Liver (tissue), 9 donors: ENCODE measurements around the gene LBP. TPM values are rescaled to one million over a fixed set of nuclear protein-coding genes. Genes with fewer than 3 reads are reported as not detected.

ENCODE experiments used
- DNase-seq: peaks from one replicate; pipeline ENCODE4 v3.0.0-alpha.2; 2017; ENCODE audit warnings: low spot score
- H3K27ac ChIP-seq, 2 donors: one replicate each; pipeline ENCODE4 v1.7.0; 2013; ENCODE audit warnings: inconsistent platforms in 2 of 2, low read length in 2 of 2, control low read depth in 1 of 2, low read depth in 1 of 2, mild to moderate bottlenecking in 1 of 2
- H3K27me3 ChIP-seq, 4 donors: one replicate each; pipeline versions ENCODE4 v1.6.1 to v1.7.0; 2013; ENCODE audit warnings: low read length in 3 of 4, inconsistent platforms in 1 of 4, mild to moderate bottlenecking in 1 of 4, moderate library complexity in 1 of 4; ENCODE audit not compliant: control insufficient read depth in 4 of 4, insufficient read depth in 4 of 4
- H3K36me3 ChIP-seq, 4 donors: one replicate each; pipeline versions ENCODE4 v1.6.1 to v1.7.0; 2013; ENCODE audit warnings: low read length in 3 of 4, mild to moderate bottlenecking in 3 of 4, low read depth in 1 of 4, moderate library complexity in 1 of 4; ENCODE audit not compliant: control insufficient read depth in 4 of 4, insufficient read depth in 3 of 4
- H3K4me1 ChIP-seq, 4 donors: one replicate each; pipeline versions ENCODE4 v1.6.1 to v1.7.0; 2013; ENCODE audit warnings: low read length in 3 of 4, mild to moderate bottlenecking in 3 of 4, moderate library complexity in 1 of 4; ENCODE audit not compliant: control insufficient read depth in 4 of 4, insufficient read depth in 4 of 4
- H3K4me3 ChIP-seq, 3 donors: one replicate each; pipeline versions ENCODE4 v1.6.1 to v1.7.0; 2013; ENCODE audit warnings: low read length in 3 of 3, control low read depth in 1 of 3, low read depth in 1 of 3, mild to moderate bottlenecking in 1 of 3
- H3K9ac ChIP-seq, 2 donors: one replicate each; pipeline ENCODE4 v1.7.0; 2013; ENCODE audit warnings: low read length in 2 of 2, mild to moderate bottlenecking in 2 of 2, moderate library complexity in 2 of 2, control low read depth in 1 of 2, low read depth in 1 of 2
- H3K9me3 ChIP-seq, 4 donors: one replicate each; pipeline versions ENCODE4 v1.6.1 to v1.7.0; 2013; ENCODE audit warnings: low read length in 3 of 4; ENCODE audit not compliant: control insufficient read depth in 4 of 4
- ATF3 ChIP-seq: IDR thresholded peaks from 2 replicates; pipeline ENCODE4 v1.6.1; 2016; ENCODE audit warnings: antibody characterized with exemption
- EGR1 ChIP-seq, 2 donors: IDR thresholded peaks; 2 replicates each; pipeline ENCODE4 v1.6.1; 2016 to 2018; ENCODE audit warnings: antibody characterized with exemption in 2 of 2, low read depth in 2 of 2
- FOXA2 ChIP-seq: IDR thresholded peaks from 2 replicates; pipeline ENCODE4 v1.6.1; 2016; ENCODE audit warnings: antibody characterized with exemption
- GABPA ChIP-seq, 2 donors: IDR thresholded peaks in 1 of 2; conservative IDR thresholded peaks in 1 of 2; 2 replicates each; pipeline ENCODE4 v1.6.1; 2016; ENCODE audit warnings: antibody characterized with exemption in 2 of 2, mild to moderate bottlenecking in 1 of 2, moderate library complexity in 1 of 2
- HNF4A ChIP-seq, 2 donors: conservative IDR thresholded peaks; 2 replicates each; pipeline ENCODE4 v1.6.1; 2016; ENCODE audit warnings: antibody characterized with exemption in 2 of 2, mild to moderate bottlenecking in 2 of 2
- HNF4G ChIP-seq: IDR thresholded peaks from 2 replicates; pipeline ENCODE4 v1.6.1; 2016; ENCODE audit warnings: antibody characterized with exemption
- JUND ChIP-seq, 2 donors: IDR thresholded peaks; 2 replicates each; pipeline ENCODE4 v1.6.1; 2016; ENCODE audit warnings: antibody characterized with exemption in 2 of 2
- MAX ChIP-seq: IDR thresholded peaks from 2 replicates; pipeline ENCODE4 v1.6.1; 2016; ENCODE audit warnings: antibody characterized with exemption
- NR2F2 ChIP-seq: IDR thresholded peaks from 2 replicates; pipeline ENCODE4 v1.6.1; 2016; ENCODE audit warnings: antibody characterized with exemption
- RAD21 ChIP-seq, 2 donors: IDR thresholded peaks; 2 replicates each; pipeline ENCODE4 v1.6.1; 2016; ENCODE audit warnings: antibody characterized with exemption in 2 of 2, mild to moderate bottlenecking in 2 of 2
- REST ChIP-seq: IDR thresholded peaks from 2 replicates; pipeline ENCODE4 v1.6.1; 2016; ENCODE audit warnings: antibody characterized with exemption, mild to moderate bottlenecking
- RXRA ChIP-seq, 2 donors: IDR thresholded peaks; 2 replicates each; pipeline ENCODE4 v1.6.1; 2017 to 2018; ENCODE audit warnings: antibody characterized with exemption in 2 of 2, mild to moderate bottlenecking in 1 of 2
- SP1 ChIP-seq: IDR thresholded peaks from 2 replicates; pipeline ENCODE4 v1.6.1; 2018; ENCODE audit warnings: antibody characterized with exemption, mild to moderate bottlenecking
- TAF1 ChIP-seq: conservative IDR thresholded peaks from 2 replicates; pipeline ENCODE4 v1.6.1; 2016; ENCODE audit warnings: antibody characterized with exemption, mild to moderate bottlenecking
- YY1 ChIP-seq: IDR thresholded peaks from 2 replicates; pipeline ENCODE4 v1.6.1; 2016; ENCODE audit warnings: antibody characterized with exemption, mild to moderate bottlenecking
- WGBS: extraction: QIAGEN DNeasy Blood & Tissue Kit; methylation state at CpG from one replicate; pipeline ENCODE4 v1.1.7; 2013; 5-methylcytosine and 5-hydroxymethylcytosine counted together
- polyA plus RNA-seq, 2 donors: library from polyadenylated mRNA; stranded (reverse) in 1 of 2; unstranded in 1 of 2; fragments of 200-250 nt in 1 of 2; fragments of >200 nt in 1 of 2; fragmentation: Nextera tagmentation in 1 of 2; extraction: Ambion mirVana in 1 of 2; gene quantifications; one replicate each; pipeline versions ENCODE4 v1.2.1 to v1.2.3, GENCODE V29; 2013 to 2015
- total RNA-seq, 2 donors: library from RNA; depleted of rRNA; stranded (reverse); fragments of >200 nt; gene quantifications; one replicate each; pipeline ENCODE4 v1.2.3, GENCODE V29; 2014
- TF ChIP-seq, protein P1 (sequence below): fragments of 150-350 bp; IDR thresholded peaks from 2 replicates; pipeline ENCODE4 v1.5.1; 2017; ENCODE audit warnings: improper control_type of control experiment, low read depth, low read length; ENCODE audit not compliant: missing input control
- donor health status: healthy.
- donor health status: healthy.
- donor health status: healthy.
- donor health status: healthy.
- donor health status: healthy.

The LBP gene
- total and polyA plus RNA-seq, 4 donors: 561 to 1,485 (median 1,083) TPM

DNA sequence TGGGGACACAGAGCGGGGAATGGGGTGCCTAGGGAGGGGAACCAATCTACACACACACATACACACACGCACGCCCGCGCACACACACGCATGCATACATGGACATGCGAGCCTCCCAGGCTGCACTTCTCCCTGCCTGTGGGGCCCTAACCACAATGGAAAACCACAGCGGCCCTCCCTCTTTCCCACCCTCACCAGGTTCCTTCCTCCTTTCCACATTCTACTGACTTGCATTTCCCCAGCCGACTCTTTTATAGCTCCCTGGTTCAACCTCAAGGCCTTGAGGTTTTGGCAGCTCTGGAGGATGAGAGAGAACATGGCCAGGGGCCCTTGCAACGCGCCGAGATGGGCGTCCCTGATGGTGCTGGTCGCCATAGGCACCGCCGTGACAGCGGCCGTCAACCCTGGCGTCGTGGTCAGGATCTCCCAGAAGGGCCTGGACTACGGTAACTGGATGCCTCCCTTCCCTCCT is 42.3 kb upstream of the LBP start, which contains the start of gene BPI:
Gene BPI (plus strand): TSS at position 249 of the 472 bp plus-strand sequence. CDS start 68 bp downstream, at position 317.
- 72% methylated on average over 21 of the region's 21 CpGs for WGBS
- no peak within 1 kb of the TSS for H3K27ac ChIP-seq
- no peak for DNase-seq
- peaks cover 0 to 2% (median under 1%) of the 10 kb centered on the region in 4 donors for H3K4me1 ChIP-seq
- H3K9me3 ChIP-seq: no peaks in the 10 kb centered on the region
- H3K36me3 ChIP-seq: no peaks in the 10 kb centered on the region
- no peaks in the 10 kb centered on the region for H3K27me3 ChIP-seq
- TF ChIP-seq YY1 (no peak), FOXA2 (no peak), RXRA (IDR thresholded peaks at IDR 0.05) (no peak), GABPA (IDR thresholded peaks at IDR 0.05 in 1 of 2, conservative IDR thresholded peaks at IDR 0.05 in 1 of 2) (no peak)
- no peak within 1 kb of the TSS for H3K9ac ChIP-seq
- H3K4me3 ChIP-seq: no peak within 1 kb of the TSS

GRCh38 chr20:38304845-38305447 is 41.3 kb upstream of the LBP start:
- TF ChIP-seq YY1 (no peak), ATF3 (no peak), NR2F2 (no peak), TAF1 (no peak), JUND (IDR thresholded peaks at IDR 0.05) (no peak), EGR1 (IDR thresholded peaks at IDR 0.05; ENCODE audit: low read depth in 2 of 2) (no peak), RXRA (IDR thresholded peaks at IDR 0.05) (no peak), RAD21 (IDR thresholded peaks at IDR 0.05) (peak; percentile 79 to 85), HNF4G (no peak), HNF4A (conservative IDR thresholded peaks at IDR 0.05) (no peak), SP1 (no peak)
- TF ChIP-seq, protein P1, sequence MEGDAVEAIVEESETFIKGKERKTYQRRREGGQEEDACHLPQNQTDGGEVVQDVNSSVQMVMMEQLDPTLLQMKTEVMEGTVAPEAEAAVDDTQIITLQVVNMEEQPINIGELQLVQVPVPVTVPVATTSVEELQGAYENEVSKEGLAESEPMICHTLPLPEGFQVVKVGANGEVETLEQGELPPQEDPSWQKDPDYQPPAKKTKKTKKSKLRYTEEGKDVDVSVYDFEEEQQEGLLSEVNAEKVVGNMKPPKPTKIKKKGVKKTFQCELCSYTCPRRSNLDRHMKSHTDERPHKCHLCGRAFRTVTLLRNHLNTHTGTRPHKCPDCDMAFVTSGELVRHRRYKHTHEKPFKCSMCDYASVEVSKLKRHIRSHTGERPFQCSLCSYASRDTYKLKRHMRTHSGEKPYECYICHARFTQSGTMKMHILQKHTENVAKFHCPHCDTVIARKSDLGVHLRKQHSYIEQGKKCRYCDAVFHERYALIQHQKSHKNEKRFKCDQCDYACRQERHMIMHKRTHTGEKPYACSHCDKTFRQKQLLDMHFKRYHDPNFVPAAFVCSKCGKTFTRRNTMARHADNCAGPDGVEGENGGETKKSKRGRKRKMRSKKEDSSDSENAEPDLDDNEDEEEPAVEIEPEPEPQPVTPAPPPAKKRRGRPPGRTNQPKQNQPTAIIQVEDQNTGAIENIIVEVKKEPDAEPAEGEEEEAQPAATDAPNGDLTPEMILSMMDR: peak; percentile 60
- no peaks in the 10 kb centered on the region for H3K4me1 ChIP-seq
- 48% methylated on average over 8 of the region's 8 CpGs for WGBS
- no peaks in the 10 kb centered on the region for H3K9me3 ChIP-seq
- no peak overlapping the region for H3K9ac ChIP-seq
- H3K4me3 ChIP-seq: no peak overlapping the region
- DNase-seq: no peak
- H3K36me3 ChIP-seq: no peaks in the 10 kb centered on the region
- H3K27ac ChIP-seq: no peak overlapping the region
- H3K27me3 ChIP-seq: no peaks in the 10 kb centered on the region

GRCh38 chr20:38305541-38305940 is 40.7 kb upstream of the LBP start:
- WGBS: 83% methylated on average over 4 of the region's 4 CpGs
- no peak for DNase-seq
- TF ChIP-seq REST: no peak
- no peak for TF ChIP-seq MAX
- no peak for TF ChIP-seq ATF3
- no peak for TF ChIP-seq EGR1 (IDR thresholded peaks at IDR 0.05; ENCODE audit: low read depth in 2 of 2)
- TF ChIP-seq, protein P1: no peak
- TF ChIP-seq NR2F2: no peak
- Histone ChIP-seq H3K36me3 (no peaks in the 10 kb centered on the region), H3K9me3 (no peaks in the 10 kb centered on the region), H3K27me3 (no peaks in the 10 kb centered on the region), H3K9ac (no peak overlapping the region), H3K4me1 (no peaks in the 10 kb centered on the region), H3K27ac (no peak overlapping the region), H3K4me3 (no peak overlapping the region)
